Measurements from ENCODE around the gene SKAP2.

Gene SKAP2

GRCh38 chr7:26688936-26689506 lies 175.4 kb downstream of the SKAP2 start:
- DNase-seq (ENCODE audit: low spot score) = peak; percentile 9
- TF ChIP-seq CTCF (IDR thresholded peaks at IDR 0.05; ENCODE audit: extremely low read depth, missing control alignments) = no peak

GRCh38 chr7:26688388-26688787 lies 176.0 kb downstream of the SKAP2 start:
- no peak for TF ChIP-seq CTCF (IDR thresholded peaks at IDR 0.05; ENCODE audit: extremely low read depth, missing control alignments)
- no peak for DNase-seq (ENCODE audit: low spot score)

GRCh38 chr7:26687032-26687431 lies 177.4 kb downstream of the SKAP2 start:
- DNase-seq (ENCODE audit: low spot score) = no peak
- TF ChIP-seq CTCF (IDR thresholded peaks at IDR 0.05; ENCODE audit: extremely low read depth, missing control alignments) = no peak

DNA sequence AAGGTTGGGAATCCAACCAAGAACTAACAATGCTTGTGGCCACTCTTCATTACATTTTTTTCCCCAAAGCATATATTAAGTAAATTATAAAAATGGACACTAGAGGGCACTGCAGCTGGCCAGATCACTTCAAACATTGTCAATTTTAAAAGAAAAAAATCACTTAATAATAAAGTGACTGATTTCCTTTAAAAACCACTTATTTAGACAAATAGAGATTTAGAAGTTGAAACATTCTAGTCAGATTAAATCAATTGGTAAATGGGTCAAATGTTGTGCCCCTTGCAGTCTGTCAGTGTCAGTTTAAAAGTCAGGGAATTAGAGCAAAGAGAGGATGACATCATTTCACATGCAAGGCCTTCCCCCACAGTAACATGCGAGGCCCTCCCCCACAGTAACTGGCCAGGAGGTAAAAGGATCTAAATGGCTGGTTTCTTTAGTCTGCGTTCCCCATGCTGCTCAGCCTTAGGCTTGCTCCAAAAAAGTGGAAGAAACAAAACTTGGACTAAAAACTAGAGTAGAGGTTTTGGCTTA lies 177.9 kb downstream of the SKAP2 start:
- TF ChIP-seq CTCF (IDR thresholded peaks at IDR 0.05; ENCODE audit: extremely low read depth, missing control alignments) = no peak
- DNase-seq (ENCODE audit: low spot score) = peak; percentile 6

GRCh38 chr7:26685606-26686005 lies 178.8 kb downstream of the SKAP2 start:
- no peak for TF ChIP-seq CTCF (IDR thresholded peaks at IDR 0.05; ENCODE audit: extremely low read depth, missing control alignments)

DNA sequence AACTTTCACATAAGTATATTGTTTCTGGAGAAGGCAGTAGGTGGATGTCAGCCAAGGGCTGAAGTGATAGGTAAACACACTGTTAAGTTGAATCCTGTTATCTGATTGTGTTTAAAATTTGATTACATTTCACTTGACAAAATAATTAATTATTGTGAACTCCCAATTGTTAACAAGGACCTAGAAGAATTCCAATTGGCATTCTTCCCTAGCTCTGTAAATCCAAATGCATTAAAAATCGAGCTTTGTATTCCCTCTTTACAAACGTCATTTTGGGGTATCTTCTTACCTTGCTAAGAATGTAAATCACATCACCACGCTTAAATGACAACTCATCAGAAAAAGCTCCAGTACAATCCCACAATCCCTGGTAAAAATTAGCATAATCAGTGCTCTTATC lies 179.9 kb downstream of the SKAP2 start:
- no peak for DNase-seq (ENCODE audit: low spot score)
- no peak for TF ChIP-seq CTCF (IDR thresholded peaks at IDR 0.05; ENCODE audit: extremely low read depth, missing control alignments)

More at GRCh38 chr7:26685606-26686005, 178.8 kb downstream of the SKAP2 start:
- no peak for DNase-seq (ENCODE audit: low spot score)

GRCh38 chr7:26683277-26683676 lies 181.1 kb downstream of the SKAP2 start:
- TF ChIP-seq CTCF (IDR thresholded peaks at IDR 0.05; ENCODE audit: extremely low read depth, missing control alignments) = no peak
- no peak for DNase-seq (ENCODE audit: low spot score)

Measured in GM20000 (cell line).